B cell (primary cell): Measurements from ENCODE around the gene DRICH1. TPM values are rescaled to one million over a fixed set of nuclear protein-coding genes. Genes with fewer than 3 reads are reported as not detected.
"Not testable (repeated sequence)": the region's sequence is repeated elsewhere in the genome, so short reads cannot be mapped to it uniquely, and the experiment has no call there.

Source experiments
- ATAC-seq: fragments of 200-7000 bp; cut with Tn5 transposase; one replicate; pipeline ENCODE4 v1.10.0; 2021; ENCODE audit warnings: low read depth, mild to moderate bottlenecking, moderate number of reproducible peaks, moderate library complexity
- CTCF ChIA-PET: fragments of 350-600 bp; sonication (Branson Sonifier 250); formaldehyde crosslinking; loops from one replicate; lab custom pipeline; 2021; ENCODE audit warnings: antibody characterized with exemption, inconsistent platforms; lab: Charles Lee
- POLR2A ChIA-PET: fragments of 350-600 bp; sonication (Branson Sonifier 250); formaldehyde crosslinking; loops from one replicate; lab custom pipeline; 2021; ENCODE audit warnings: antibody characterized with exemption; lab: Charles Lee
- DNase-seq: peaks from one replicate; pipeline ENCODE4 v3.0.0; 2013
- H2AFZ ChIP-seq: 2 replicates; pipeline ENCODE4 v1.6.1; 2012; ENCODE audit warnings: mild to moderate bottlenecking, low read depth, low read length; ENCODE audit not compliant: insufficient read depth, poor library complexity, severe bottlenecking
- H3K27ac ChIP-seq, 2 donors: 1 replicate in 1 of 2; 2 replicates in 1 of 2; pipeline ENCODE4 v1.5.1; 2012 to 2013; ENCODE audit warnings: low read length in 2 of 2, mild to moderate bottlenecking in 2 of 2, moderate library complexity in 1 of 2
- H3K27me3 ChIP-seq, 4 experiments: fragments of 200-600 bp in 1 of 4; sonication (generic) in 1 of 4; replicated peaks in 1 of 4; 1 replicate in 2 of 4; 2 replicates in 2 of 4; pipeline versions ENCODE4 v1.6.1 to v1.7.0; 2013 to 2016; ENCODE audit warnings: low read length in 3 of 4, mild to moderate bottlenecking in 2 of 4, mixed read lengths in 1 of 4, moderate library complexity in 1 of 4; ENCODE audit not compliant: insufficient read depth in 4 of 4, control insufficient read depth in 3 of 4; ENCODE audit errors: control extremely low read depth in 1 of 4
- H3K36me3 ChIP-seq, 2 experiments: replicated peaks in 1 of 2; 1 replicate in 1 of 2; 2 replicates in 1 of 2; pipeline versions ENCODE4 v1.6.1 to v1.7.1; 2013; ENCODE audit warnings: low read length in 1 of 2; ENCODE audit not compliant: insufficient read depth in 2 of 2, control insufficient read depth in 1 of 2; ENCODE audit errors: control extremely low read depth in 1 of 2, extremely low read depth in 1 of 2
- H3K4me1 ChIP-seq, 2 donors: fragments of 200-600 bp in 1 of 2; sonication (generic) in 1 of 2; 1 replicate in 1 of 2; 2 replicates in 1 of 2; pipeline versions ENCODE4 v1.5.1 to v1.6.1; 2013 to 2017; ENCODE audit warnings: low read length in 2 of 2; ENCODE audit not compliant: control insufficient read depth in 2 of 2, insufficient read depth in 2 of 2
- H3K4me2 ChIP-seq: replicated peaks from 2 replicates; pipeline ENCODE3; 2012; ENCODE audit warnings: mild to moderate bottlenecking, low read depth, low read length; ENCODE audit not compliant: poor library complexity, severe bottlenecking
- H3K4me3 ChIP-seq, 5 experiments: fragments of 200-600 bp in 1 of 5; sonication (generic) in 1 of 5; 1 replicate in 3 of 5; 2 replicates in 2 of 5; pipeline versions ENCODE4 v1.5.1 to v1.7.0; 2011 to 2016; ENCODE audit warnings: low read length in 4 of 5, mild to moderate bottlenecking in 4 of 5, low read depth in 2 of 5, control low read depth in 1 of 5, moderate library complexity in 1 of 5; ENCODE audit not compliant: insufficient read depth in 1 of 5; ENCODE audit errors: control extremely low read depth in 1 of 5, extremely low read depth in 1 of 5
- H3K79me2 ChIP-seq: fragments of 200-600 bp; sonication (generic); one replicate; pipeline ENCODE4 v1.6.0; 2016; ENCODE audit warnings: low read length; ENCODE audit not compliant: control insufficient read depth, insufficient read depth
- H3K9ac ChIP-seq: fragments of 200-600 bp; sonication (generic); 2 replicates; pipeline ENCODE4 v1.6.1; 2017; ENCODE audit warnings: mild to moderate bottlenecking, low read length, moderate library complexity
- H3K9me3 ChIP-seq, 3 donors: one replicate each; pipeline versions ENCODE4 v1.6.1 to v1.7.1; 2013; ENCODE audit warnings: low read length in 2 of 3; ENCODE audit not compliant: control insufficient read depth in 2 of 3, insufficient read depth in 1 of 3; ENCODE audit errors: control extremely low read depth in 1 of 3
- H4K20me1 ChIP-seq: 2 replicates; pipeline ENCODE4 v1.6.0; 2012; ENCODE audit warnings: mild to moderate bottlenecking, low read length; ENCODE audit not compliant: insufficient read depth, control insufficient read depth, poor library complexity, severe bottlenecking
- H3K27ac Mint-ChIP-seq: one replicate; pipeline ENCODE4 v1.8.0; 2021; ENCODE audit warnings: mixed read lengths
- H3K27me3 Mint-ChIP-seq: one replicate; pipeline ENCODE4 v1.8.0; 2021; ENCODE audit warnings: mixed read lengths
- H3K4me1 Mint-ChIP-seq: one replicate; pipeline ENCODE4 v1.8.0; 2021; ENCODE audit warnings: mixed read lengths
- H3K4me3 Mint-ChIP-seq: one replicate; pipeline ENCODE4 v1.8.0; 2021; ENCODE audit warnings: mixed read lengths
- H3K9me3 Mint-ChIP-seq: one replicate; pipeline ENCODE4 v1.8.0; 2022; ENCODE audit warnings: mixed read lengths; ENCODE audit not compliant: insufficient read depth
- CTCF ChIP-seq: fragments of 200-600 bp; IDR thresholded peaks from one replicate; pipeline ENCODE4 v1.8.0; 2022; ENCODE audit warnings: antibody characterized with exemption, mild to moderate bottlenecking
- EZH2 ChIP-seq: IDR thresholded peaks from 2 replicates; pipeline ENCODE4 v1.6.1; 2012; ENCODE audit warnings: borderline replicate concordance, low read depth, mild to moderate bottlenecking, moderate library complexity, low read length; ENCODE audit not compliant: insufficient read depth, poor library complexity, severe bottlenecking
- WGBS: methylation state at CpG from one replicate; pipeline ENCODE4 v1.1.5; 2013; ENCODE audit warnings: missing lambda C conversion rate; ENCODE audit not compliant: insufficient coverage; 5-methylcytosine and 5-hydroxymethylcytosine counted together
- intact Hi-C: fragments of 100-400 bp; cut with micrococcal nuclease; formaldehyde crosslinking; loops from one replicate; pipeline ENCODE4 v1.10.0; 2022
- polyA plus RNA-seq: library from polyadenylated mRNA; depleted of rRNA; stranded (reverse); fragments of >200 nt; gene quantifications from 2 replicates; pipeline ENCODE4 v1.2.3, GENCODE V29; 2012
- total RNA-seq, 2 donors: library from RNA; stranded (reverse); fragments of 120-200 nt in 1 of 2; gene quantifications; 1 replicate in 1 of 2; 2 replicates in 1 of 2; pipeline versions ENCODE4 v1.2.3 to v1.2.4, GENCODE V29; 2013 to 2022

The DRICH1 gene
- total and polyA plus RNA-seq, 2 donors (not counting 1 experiment from before 2014, with no cell fraction given): 0.37 to 1.5 TPM

GRCh38 chr22:23640206-23640605, 8.1 kb upstream of the DRICH1 start:
- intact Hi-C loops, DNase-seq, H3K79me2 ChIP-seq, CTCF ChIA-PET, H3K4me1 Mint-ChIP-seq, H3K27ac ChIP-seq, H4K20me1 ChIP-seq, H3K4me2 ChIP-seq, H3K9me3 ChIP-seq, H3K27ac Mint-ChIP-seq, H3K9me3 Mint-ChIP-seq, ATAC-seq, H3K27me3 Mint-ChIP-seq, POLR2A ChIA-PET, H2AFZ ChIP-seq, H3K36me3 ChIP-seq, H3K4me3 Mint-ChIP-seq, H3K27me3 ChIP-seq, H3K9ac ChIP-seq, H3K4me1 ChIP-seq, H3K4me3 ChIP-seq: not testable (repeated sequence)
- 82% methylated on average over 5 of the region's 6 CpGs for WGBS

- DNase-seq: no peak
- intact Hi-C loops: no loop called here
- no peaks in the 10 kb centered on the region for H3K27me3 Mint-ChIP-seq
- ChIA-PET POLR2A (no interaction called here), CTCF (no interaction called here)
- Histone ChIP-seq H2AFZ (no peak overlapping the region), H3K27ac (no peak overlapping the region), H3K4me2 (no peak overlapping the region), H3K36me3 (no peaks in the 10 kb centered on the region), H3K27me3 (no peaks in the 10 kb centered on the region), H3K79me2 (no peaks in the 10 kb centered on the region), H3K4me3 (no peak overlapping the region), H3K9me3 (peaks cover 0 to 6% (median 0%) of the 10 kb centered on the region in 3 donors), H3K9ac (no peak overlapping the region), H4K20me1 (no peaks in the 10 kb centered on the region), H3K4me1 (no peaks in the 10 kb centered on the region)
- TF ChIP-seq CTCF (no peak), EZH2 (no peak)
- H3K27ac Mint-ChIP-seq: no peak overlapping the region
- WGBS: 95% methylated on average over 7 of the region's 7 CpGs
- no peak for ATAC-seq
- H3K4me3 Mint-ChIP-seq: no peak overlapping the region
- H3K9me3 Mint-ChIP-seq: no peaks in the 10 kb centered on the region
- H3K4me1 Mint-ChIP-seq: no peaks in the 10 kb centered on the region
These were observed 7.5 kb upstream of the DRICH1 start for GRCh38 chr22:23639661-23640060.
